Endothelial cell of umbilical vein (primary cell): ENCODE results near the gene ZGLP1. TPM values are rescaled to one million over a fixed set of nuclear protein-coding genes. Genes with fewer than 3 reads are reported as not detected.

Source experiments
- BruUV-seq: library from RNA; stranded (reverse); fragments of 400-500 nt; replicated peaks from 2 replicates; lab custom pipeline; 2021; lab: Mats Ljungman, UMichigan
- CTCF ChIA-PET: fragments of 300-600, 350-600 bp; sonication (Branson Sonifier 250); formaldehyde crosslinking; loops from one replicate; lab custom pipeline; 2021; ENCODE audit warnings: antibody characterized with exemption, inconsistent platforms; lab: Charles Lee
- POLR2A ChIA-PET: fragments of 300-600, 350-600 bp; sonication (Branson Sonifier 250); formaldehyde crosslinking; loops from one replicate; lab custom pipeline; 2021; ENCODE audit warnings: antibody characterized with exemption, inconsistent platforms; lab: Charles Lee
- DNase-seq: peaks from one replicate; pipeline ENCODE4 v3.0.0-alpha.2; 2011; ENCODE audit warnings: low read depth, low spot score
- FAIRE-seq: peaks from 2 replicates; lab custom pipeline; 2011; peaks lifted over from hg19 to GRCh38; lab: Jason Lieb, UNC
- H2AFZ ChIP-seq: 2 replicates; pipeline ENCODE4 v1.6.0; 2012; ENCODE audit warnings: low read depth, low read length, control low read depth, inconsistent platforms
- H3K27ac ChIP-seq: 2 replicates; pipeline ENCODE4 v1.5.1; 2011; ENCODE audit warnings: low read depth, mild to moderate bottlenecking, control low read depth, low read length, moderate library complexity; ENCODE audit not compliant: insufficient read depth
- H3K27me3 ChIP-seq, 2 experiments: 2 replicates each; pipeline versions ENCODE4 v1.6.0 to v1.6.1; 2011; ENCODE audit warnings: low read length in 2 of 2, mixed read lengths in 1 of 2; ENCODE audit not compliant: control insufficient read depth in 2 of 2, insufficient read depth in 2 of 2
- H3K36me3 ChIP-seq, 2 experiments: 2 replicates in 1 of 2; 3 replicates in 1 of 2; pipeline ENCODE4 v1.5.1; 2011; ENCODE audit warnings: low read length in 2 of 2, mild to moderate bottlenecking in 1 of 2, moderate library complexity in 1 of 2; ENCODE audit not compliant: control insufficient read depth in 2 of 2, insufficient read depth in 2 of 2; ENCODE audit errors: extremely low read depth in 1 of 2
- H3K4me1 ChIP-seq: 3 replicates; pipeline ENCODE4 v1.5.1; 2011; ENCODE audit warnings: mild to moderate bottlenecking, low read length; ENCODE audit not compliant: control insufficient read depth, insufficient read depth; ENCODE audit errors: extremely low read depth
- H3K4me2 ChIP-seq: 2 replicates; pipeline ENCODE4 v1.6.1; 2011; ENCODE audit warnings: low read length, control low read depth, mixed read lengths; ENCODE audit not compliant: insufficient read depth
- H3K4me3 ChIP-seq, 3 experiments: fragments of 200-600 bp in 1 of 3; sonication (generic), shearing (Covaris generic) in 1 of 3; replicated peaks in 1 of 3; 2 replicates each; pipeline ENCODE4 v1.5.1; 2011 to 2016; ENCODE audit warnings: control low read depth in 3 of 3, low read length in 3 of 3, mild to moderate bottlenecking in 2 of 3, inconsistent platforms in 1 of 3, low read depth in 1 of 3, moderate library complexity in 1 of 3; ENCODE audit not compliant: insufficient read depth in 1 of 3
- H3K79me2 ChIP-seq: 2 replicates; pipeline ENCODE4 v1.6.0; 2012; ENCODE audit warnings: low read length, inconsistent platforms; ENCODE audit not compliant: control insufficient read depth, insufficient read depth
- H3K9ac ChIP-seq: replicated peaks from 2 replicates; pipeline ENCODE3; 2011; ENCODE audit warnings: low read length, control low read depth; ENCODE audit not compliant: insufficient read depth; ENCODE audit errors: extremely low read depth
- H3K9me1 ChIP-seq: replicated peaks from 3 replicates; pipeline ENCODE4 v1.6.0; 2011; ENCODE audit warnings: mild to moderate bottlenecking, low read length; ENCODE audit not compliant: control insufficient read depth, insufficient read depth; ENCODE audit errors: extremely low read depth
- H3K9me3 ChIP-seq: replicated peaks from 2 replicates; pipeline ENCODE4 v1.5.1; 2012; ENCODE audit warnings: low read length, inconsistent platforms; ENCODE audit not compliant: control insufficient read depth, insufficient read depth
- H4K20me1 ChIP-seq: replicated peaks from 2 replicates; pipeline ENCODE3; 2011; ENCODE audit warnings: mild to moderate bottlenecking, low read length; ENCODE audit not compliant: control insufficient read depth, insufficient read depth; ENCODE audit errors: extremely low read depth
- CTCF ChIP-seq, 2 donors: IDR thresholded peaks; 1 replicate in 1 of 2; 2 replicates in 1 of 2; pipeline ENCODE4 v1.5.1; 2011; ENCODE audit warnings: low read length in 2 of 2, mild to moderate bottlenecking in 2 of 2, moderate library complexity in 2 of 2, control low read depth in 1 of 2, inconsistent platforms in 1 of 2, low read depth in 1 of 2; ENCODE audit not compliant: insufficient read depth in 1 of 2; ENCODE audit errors: extremely low read depth in 1 of 2
- EZH2 ChIP-seq: IDR thresholded peaks from 2 replicates; pipeline ENCODE4 v1.6.1; 2012; ENCODE audit warnings: borderline replicate concordance, low read depth, mild to moderate bottlenecking, moderate library complexity, low read length, inconsistent platforms; ENCODE audit not compliant: severe bottlenecking
- FOS ChIP-seq: IDR thresholded peaks from 2 replicates; pipeline ENCODE4 v1.6.1; 2011; ENCODE audit warnings: mild to moderate bottlenecking, low read length, moderate library complexity, borderline replicate concordance; ENCODE audit not compliant: insufficient read depth
- GATA2 ChIP-seq: IDR thresholded peaks from 2 replicates; pipeline ENCODE4 v1.7.0; 2011; ENCODE audit warnings: low read depth, mild to moderate bottlenecking, moderate library complexity, mixed read lengths, low read length; ENCODE audit not compliant: insufficient read length, insufficient read depth
- JUN ChIP-seq: IDR thresholded peaks from 2 replicates; pipeline ENCODE4 v1.6.1; 2011; ENCODE audit warnings: borderline replicate concordance, low read depth; ENCODE audit not compliant: insufficient read length, insufficient read depth
- MAX ChIP-seq: IDR thresholded peaks from 2 replicates; pipeline ENCODE4 v1.6.1; 2011; ENCODE audit not compliant: insufficient read depth, insufficient read length
- MYC ChIP-seq: IDR thresholded peaks from one replicate; pipeline ENCODE4 v1.6.1; 2011; ENCODE audit warnings: mild to moderate bottlenecking, low read depth, low read length
- POLR2A ChIP-seq: IDR thresholded peaks from 2 replicates; pipeline ENCODE4 v1.6.1; 2012; ENCODE audit warnings: low read depth, mild to moderate bottlenecking, control low read depth, low read length
- POLR2AphosphoS5 ChIP-seq: IDR thresholded peaks from 2 replicates; pipeline ENCODE4 v1.6.1; 2012; ENCODE audit warnings: low read depth, mild to moderate bottlenecking, control low read depth, low read length, moderate library complexity; ENCODE audit not compliant: insufficient read depth
- dilution Hi-C: fragments of 300-500 bp; cut with MboI; formaldehyde crosslinking; loops from one replicate; pipeline ENCODE4 v1.15.0; 2019; ENCODE audit warnings: low sequenced_read_pairs; ENCODE audit not compliant: extremely low pct_ligation_motif_present
- intact Hi-C: fragments of 100-400 bp; cut with micrococcal nuclease; formaldehyde crosslinking; loops from one replicate; pipeline ENCODE4 v1.10.0; 2022
- polyA plus RNA-seq, 4 experiments: library from polyadenylated mRNA; depleted of rRNA in 3 of 4; stranded (reverse) in 3 of 4; unstranded in 1 of 4; fragments of >200 nt; gene quantifications; 2 replicates each; pipeline versions ENCODE4 v1.2.1 to v1.2.3, GENCODE V29; 2011 to 2012; ENCODE audit warnings: missing spikeins in 1 of 4
- total RNA-seq: library from RNA; stranded (reverse); gene quantifications from 2 replicates; pipeline ENCODE4 v1.2.3, GENCODE V29; 2021

The ZGLP1 gene
- total and polyA plus RNA-seq, 2 donors (not counting 3 experiments of a cell fraction or from before 2014, with no cell fraction given), result 1.6 to 2.9 TPM

- no peak for TF ChIP-seq POLR2A
- peak; percentile 20 for TF ChIP-seq POLR2AphosphoS5
- H3K4me1 ChIP-seq, result peaks cover 36% of the 10 kb centered on the region
- no peaks in the 10 kb centered on the region for H3K9me3 ChIP-seq
- CTCF ChIA-PET, result interaction anchor here (0.6 to 9.0 kb wide), 4 partner anchors 10 to 216 kb away, joined by 4 to 411 read pairs (median 66); no protein-coding TSS in a partner anchor
- H3K9me1 ChIP-seq, result no peaks in the 10 kb centered on the region
- no peaks in the 10 kb centered on the region for H3K36me3 ChIP-seq
- no peaks in the 10 kb centered on the region for H4K20me1 ChIP-seq
- no TSS peak for BruUV-seq
- intact Hi-C loops, result loop anchor here (1.0 to 2.0 kb wide), 2 partner anchors 9 to 113 kb away; partner anchors contain the start of gene TYK2
- H2AFZ ChIP-seq, result peak overlapping the region; percentile 67
- dilution Hi-C loops, result no loop called here
- H3K4me2 ChIP-seq, result peak overlapping the region; percentile 15
- peak; percentile 81 for FAIRE-seq
- POLR2A ChIA-PET, result interaction anchor here (0.5 kb wide), 1 partner anchor 280 kb away, joined by 8 read pairs; no protein-coding TSS in a partner anchor
- no peaks in the 10 kb centered on the region for H3K79me2 ChIP-seq
- no peaks in the 10 kb centered on the region for H3K27me3 ChIP-seq
- peak overlapping the region; percentile 19 for H3K9ac ChIP-seq
- H3K4me3 ChIP-seq, result no peak overlapping the region
- H3K27ac ChIP-seq, result peak overlapping the region; percentile 55
- peak; percentile 37 for DNase-seq
Measured at GRCh38 chr19:10268071-10268470, 41.5 kb downstream of the ZGLP1 start.

- dilution Hi-C loops, result no loop called here
- Histone ChIP-seq H3K4me2 (no peak overlapping the region), H3K79me2 (no peaks in the 10 kb centered on the region), H3K4me3 (no peak overlapping the region), H3K4me1 (peaks cover 34% of the 10 kb centered on the region), H3K9me3 (no peaks in the 10 kb centered on the region), H2AFZ (no peak overlapping the region), H3K9me1 (no peaks in the 10 kb centered on the region), H3K36me3 (no peaks in the 10 kb centered on the region), H3K27ac (no peak overlapping the region), H3K9ac (no peak overlapping the region), H3K27me3 (no peaks in the 10 kb centered on the region), H4K20me1 (no peaks in the 10 kb centered on the region)
- intact Hi-C loops, result no loop called here
- DNase-seq (no peak), FAIRE-seq (no peak)
- ChIA-PET CTCF (interaction anchor here (0.8 to 9.0 kb wide), 5 partner anchors 8 to 137 kb away, joined by 3 to 411 read pairs (median 4); partner anchors contain the start of gene TYK2), POLR2A (interaction anchor here (0.7 kb wide), 1 partner anchor 74 kb away, joined by 4 read pairs; no protein-coding TSS in a partner anchor)
- BruUV-seq, result no TSS peak
- TF ChIP-seq FOS (no peak), MYC (no peak), POLR2A (no peak), MAX (no peak), JUN (no peak), CTCF (IDR thresholded peaks at IDR 0.05; ENCODE audit: extremely low read depth in 1 of 2, insufficient read depth in 1 of 2, low read depth in 1 of 2, low read length in 2 of 2) (no peak), GATA2 (no peak), POLR2AphosphoS5 (no peak), EZH2 (no peak)
Measured at GRCh38 chr19:10266706-10267105, 42.9 kb downstream of the ZGLP1 start.
